ENCODE measurements around the gene RAPGEF4.

RAPGEF4 gene

DNA sequence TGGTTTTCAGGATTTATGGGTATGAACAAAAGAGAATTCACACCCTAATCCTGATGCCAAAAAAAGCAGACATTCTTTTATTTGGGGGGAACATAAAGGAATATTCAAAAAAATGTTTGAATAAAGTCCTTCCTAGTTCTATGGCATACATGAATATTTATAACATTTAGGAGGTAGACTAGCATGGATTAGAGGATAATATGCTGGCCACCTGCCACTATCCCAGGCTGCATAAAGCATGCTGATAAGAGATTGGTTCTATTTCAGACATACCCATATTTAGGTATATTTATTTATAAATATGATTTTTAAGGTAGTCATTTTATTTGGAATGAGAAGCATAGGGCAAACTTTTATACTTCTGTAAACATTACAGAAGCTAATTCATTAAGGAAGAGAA is 305.1 kb downstream of the RAPGEF4 start:
- Histone ChIP-seq H2AFZ (ENCODE audit: low read depth, low read length) (no peak overlapping the region), H3K9ac (ENCODE audit: low read length) (no peak overlapping the region)
- TF ChIP-seq EZH2phosphoT487 (IDR thresholded peaks at IDR 0.05; ENCODE audit: low read depth), result no peak
- TF ChIP-seq, protein P1, sequence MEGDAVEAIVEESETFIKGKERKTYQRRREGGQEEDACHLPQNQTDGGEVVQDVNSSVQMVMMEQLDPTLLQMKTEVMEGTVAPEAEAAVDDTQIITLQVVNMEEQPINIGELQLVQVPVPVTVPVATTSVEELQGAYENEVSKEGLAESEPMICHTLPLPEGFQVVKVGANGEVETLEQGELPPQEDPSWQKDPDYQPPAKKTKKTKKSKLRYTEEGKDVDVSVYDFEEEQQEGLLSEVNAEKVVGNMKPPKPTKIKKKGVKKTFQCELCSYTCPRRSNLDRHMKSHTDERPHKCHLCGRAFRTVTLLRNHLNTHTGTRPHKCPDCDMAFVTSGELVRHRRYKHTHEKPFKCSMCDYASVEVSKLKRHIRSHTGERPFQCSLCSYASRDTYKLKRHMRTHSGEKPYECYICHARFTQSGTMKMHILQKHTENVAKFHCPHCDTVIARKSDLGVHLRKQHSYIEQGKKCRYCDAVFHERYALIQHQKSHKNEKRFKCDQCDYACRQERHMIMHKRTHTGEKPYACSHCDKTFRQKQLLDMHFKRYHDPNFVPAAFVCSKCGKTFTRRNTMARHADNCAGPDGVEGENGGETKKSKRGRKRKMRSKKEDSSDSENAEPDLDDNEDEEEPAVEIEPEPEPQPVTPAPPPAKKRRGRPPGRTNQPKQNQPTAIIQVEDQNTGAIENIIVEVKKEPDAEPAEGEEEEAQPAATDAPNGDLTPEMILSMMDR (IDR thresholded peaks at IDR 0.05; ENCODE audit: low read depth, low read length), result no peak

DNA sequence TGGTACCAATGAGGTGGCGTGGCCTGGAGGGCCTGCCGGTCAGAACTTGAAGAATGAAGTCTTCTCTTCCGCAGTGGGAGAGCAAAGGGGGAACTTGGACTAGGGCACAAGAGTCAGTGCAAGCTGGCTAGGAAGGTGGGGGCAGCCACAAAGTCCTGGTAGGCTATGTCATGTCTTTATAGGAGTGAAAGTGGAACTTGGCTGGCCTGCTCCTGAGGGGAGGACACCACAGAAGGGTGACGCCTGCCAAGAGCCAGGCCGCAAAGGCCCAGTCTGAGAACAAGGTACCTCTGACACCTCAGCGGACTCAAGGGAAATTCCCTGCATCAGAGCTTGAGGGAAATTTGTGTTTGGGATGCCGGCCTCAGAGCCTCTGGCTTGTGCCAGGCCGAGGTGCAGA is 307.8 kb downstream of the RAPGEF4 start:
- no peaks in the 10 kb centered on the region for H3K36me3 ChIP-seq (replicated peaks; ENCODE audit: low read depth, low read length)
- no peak overlapping the region for H3K4me3 ChIP-seq (ENCODE audit: low read length)
- no peak overlapping the region for H2AFZ ChIP-seq (ENCODE audit: low read depth, low read length)
- no peaks in the 10 kb centered on the region for H4K20me1 ChIP-seq (ENCODE audit: insufficient read depth, low read length)
- H3K27ac ChIP-seq (ENCODE audit: low read length), result no peak overlapping the region
- no peak for TF ChIP-seq EZH2phosphoT487 (IDR thresholded peaks at IDR 0.05; ENCODE audit: low read depth)
- TF ChIP-seq, protein P1 (IDR thresholded peaks at IDR 0.05; ENCODE audit: low read depth, low read length), result no peak
- no peaks in the 10 kb centered on the region for H3K9me3 ChIP-seq (ENCODE audit: insufficient read depth, low read length)
- no peaks in the 10 kb centered on the region for H3K27me3 ChIP-seq (ENCODE audit: low read depth, low read length)
- H3K79me2 ChIP-seq (ENCODE audit: low read length), result no peaks in the 10 kb centered on the region
- H3K4me2 ChIP-seq (ENCODE audit: low read length), result no peak overlapping the region
- H3K4me1 ChIP-seq (ENCODE audit: low read length), result peaks cover 4% of the 10 kb centered on the region
- no peak overlapping the region for H3K9ac ChIP-seq (ENCODE audit: low read length)

More for the DNA sequence above, 305.1 kb downstream of the RAPGEF4 start:
- Histone ChIP-seq H3K27ac (ENCODE audit: low read length) (no peak overlapping the region), H3K27me3 (ENCODE audit: low read depth, low read length) (no peaks in the 10 kb centered on the region), H4K20me1 (ENCODE audit: insufficient read depth, low read length) (no peaks in the 10 kb centered on the region), H3K36me3 (replicated peaks; ENCODE audit: low read depth, low read length) (no peaks in the 10 kb centered on the region), H3K4me2 (ENCODE audit: low read length) (no peak overlapping the region), H3K4me3 (ENCODE audit: low read length) (no peak overlapping the region), H3K9me3 (ENCODE audit: insufficient read depth, low read length) (no peaks in the 10 kb centered on the region), H3K4me1 (ENCODE audit: low read length) (no peaks in the 10 kb centered on the region), H3K79me2 (ENCODE audit: low read length) (no peaks in the 10 kb centered on the region)

DNA sequence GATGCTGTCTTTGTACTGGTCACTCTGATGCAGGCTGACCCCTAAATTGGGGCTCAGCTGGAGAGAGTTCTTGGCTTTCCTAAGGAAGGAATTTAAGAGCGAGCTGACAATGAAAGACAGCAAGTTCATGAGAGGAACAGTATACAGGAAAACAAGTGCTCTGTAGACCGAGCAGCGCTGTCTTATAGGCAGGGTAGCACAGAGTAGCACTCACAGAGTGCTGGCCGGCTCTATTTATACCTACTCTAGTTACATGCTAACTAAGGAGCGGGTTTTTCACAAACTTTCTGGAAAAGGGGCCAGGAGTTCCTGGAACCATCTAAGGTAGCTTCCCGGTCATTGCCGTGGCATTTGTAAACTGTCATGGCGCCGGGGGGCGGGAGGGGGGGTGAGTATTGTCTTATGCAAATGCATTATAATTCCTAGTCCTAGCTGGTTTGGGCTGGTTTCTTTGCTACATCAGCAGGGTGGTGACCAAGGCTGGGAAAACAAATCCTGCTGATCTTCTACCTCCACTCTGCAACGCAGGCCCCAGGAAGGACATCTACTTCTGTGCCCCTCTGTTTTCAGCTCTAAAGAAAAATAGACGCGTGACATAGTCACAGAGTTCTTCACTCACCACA is 308.4 kb downstream of the RAPGEF4 start:
- no peaks in the 10 kb centered on the region for H3K79me2 ChIP-seq (ENCODE audit: low read length)
- no peak overlapping the region for H2AFZ ChIP-seq (ENCODE audit: low read depth, low read length)
- no peak overlapping the region for H3K27ac ChIP-seq (ENCODE audit: low read length)
- no peak overlapping the region for H3K4me3 ChIP-seq (ENCODE audit: low read length)
- no peaks in the 10 kb centered on the region for H4K20me1 ChIP-seq (ENCODE audit: insufficient read depth, low read length)
- no peaks in the 10 kb centered on the region for H3K27me3 ChIP-seq (ENCODE audit: low read depth, low read length)
- no peaks in the 10 kb centered on the region for H3K36me3 ChIP-seq (replicated peaks; ENCODE audit: low read depth, low read length)
- no peak for TF ChIP-seq EZH2phosphoT487 (IDR thresholded peaks at IDR 0.05; ENCODE audit: low read depth)
- TF ChIP-seq, protein P1 (IDR thresholded peaks at IDR 0.05; ENCODE audit: low read depth, low read length), result no peak
- H3K4me1 ChIP-seq (ENCODE audit: low read length), result peaks cover 9% of the 10 kb centered on the region
- H3K4me2 ChIP-seq (ENCODE audit: low read length), result no peak overlapping the region
- no peak overlapping the region for H3K9ac ChIP-seq (ENCODE audit: low read length)
- H3K9me3 ChIP-seq (ENCODE audit: insufficient read depth, low read length), result no peaks in the 10 kb centered on the region

DNA sequence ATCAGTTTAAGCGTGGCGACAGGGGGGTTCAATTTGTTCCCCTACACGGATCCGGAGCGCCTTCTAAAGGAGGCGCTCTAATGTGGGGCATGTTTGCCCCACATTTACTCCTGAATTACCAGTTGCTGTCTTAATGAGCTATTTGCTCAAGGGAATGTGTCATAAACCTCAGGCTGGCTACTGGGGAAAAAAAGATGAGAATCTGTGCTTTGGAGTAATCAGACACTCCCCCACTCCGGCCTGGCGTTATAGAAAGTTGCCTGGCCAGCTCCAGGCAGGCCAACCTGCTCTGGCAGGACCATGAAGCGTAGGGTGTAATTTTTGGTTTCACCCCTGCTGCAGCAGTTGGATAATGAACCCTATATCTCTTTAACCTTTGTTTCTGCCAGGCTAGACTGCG is 309.0 kb downstream of the RAPGEF4 start:
- H3K9ac ChIP-seq (ENCODE audit: low read length), result no peak overlapping the region
- no peak overlapping the region for H2AFZ ChIP-seq (ENCODE audit: low read depth, low read length)
- H3K4me2 ChIP-seq (ENCODE audit: low read length), result no peak overlapping the region
- no peaks in the 10 kb centered on the region for H4K20me1 ChIP-seq (ENCODE audit: insufficient read depth, low read length)
- H3K36me3 ChIP-seq (replicated peaks; ENCODE audit: low read depth, low read length), result no peaks in the 10 kb centered on the region
- H3K4me3 ChIP-seq (ENCODE audit: low read length), result no peak overlapping the region
- H3K4me1 ChIP-seq (ENCODE audit: low read length), result peaks cover 16% of the 10 kb centered on the region
- no peaks in the 10 kb centered on the region for H3K9me3 ChIP-seq (ENCODE audit: insufficient read depth, low read length)
- no peaks in the 10 kb centered on the region for H3K27me3 ChIP-seq (ENCODE audit: low read depth, low read length)
- TF ChIP-seq, protein P1 (IDR thresholded peaks at IDR 0.05; ENCODE audit: low read depth, low read length), result no peak
- TF ChIP-seq EZH2phosphoT487 (IDR thresholded peaks at IDR 0.05; ENCODE audit: low read depth), result no peak
- no peaks in the 10 kb centered on the region for H3K79me2 ChIP-seq (ENCODE audit: low read length)
- no peak overlapping the region for H3K27ac ChIP-seq (ENCODE audit: low read length)
